GM04504 (cell line): Measurements from ENCODE around the gene PRKCE.

ENCODE experiments used
- DNase-seq: peaks from one replicate; pipeline ENCODE4 v3.0.0-alpha.2; 2012; ENCODE audit warnings: low read depth

The PRKCE gene

GRCh38 chr2:45964223-45964841 is 312.9 kb downstream of the PRKCE start:
- DNase-seq, result peak; percentile 91

DNA sequence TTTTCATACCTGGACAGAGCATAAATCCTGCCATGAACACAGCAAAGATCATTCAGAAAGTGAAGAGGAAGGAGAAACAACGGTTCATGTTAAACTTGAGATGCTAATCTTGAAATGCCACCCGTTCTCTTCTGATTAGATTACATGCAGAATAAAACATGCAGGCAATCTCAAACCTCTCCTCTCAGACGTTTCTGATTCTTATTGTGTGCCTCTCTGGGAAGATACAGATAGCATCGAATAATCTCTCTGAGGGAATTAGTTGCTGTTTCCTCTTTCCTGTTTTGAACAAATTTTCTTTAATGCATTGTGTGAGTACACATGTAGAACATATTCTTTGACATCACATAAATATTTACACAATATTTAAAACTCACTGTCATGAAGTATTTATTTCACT is 313.4 kb downstream of the PRKCE start:
- no peak for DNase-seq

GRCh38 chr2:45965871-45966498 is 314.5 kb downstream of the PRKCE start:
- no peak for DNase-seq

- DNase-seq, result no peak
These were observed 317.6 kb downstream of the PRKCE start for GRCh38 chr2:45968946-45969584.

DNA sequence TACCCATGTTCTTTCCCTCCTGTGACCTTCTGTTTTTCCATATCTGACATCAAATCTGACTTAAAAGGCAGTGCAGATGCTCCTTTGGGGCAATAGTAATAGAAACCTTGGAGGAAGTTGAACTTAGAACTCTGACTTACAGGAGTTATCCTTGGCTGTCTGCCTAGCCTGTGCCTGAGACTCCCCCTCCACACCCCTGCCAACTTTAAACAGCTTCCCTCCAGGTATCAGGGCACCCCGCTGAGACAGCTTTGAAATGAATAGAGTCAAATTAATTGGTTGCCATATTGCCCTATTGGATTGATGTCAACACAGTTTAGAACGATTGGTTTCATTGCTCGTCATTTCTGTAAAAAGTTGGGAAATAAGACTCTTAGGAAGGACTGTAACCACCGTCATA is 322.0 kb downstream of the PRKCE start:
- DNase-seq, result no peak

GRCh38 chr2:45974056-45974455 is 322.6 kb downstream of the PRKCE start:
- no peak for DNase-seq

DNA sequence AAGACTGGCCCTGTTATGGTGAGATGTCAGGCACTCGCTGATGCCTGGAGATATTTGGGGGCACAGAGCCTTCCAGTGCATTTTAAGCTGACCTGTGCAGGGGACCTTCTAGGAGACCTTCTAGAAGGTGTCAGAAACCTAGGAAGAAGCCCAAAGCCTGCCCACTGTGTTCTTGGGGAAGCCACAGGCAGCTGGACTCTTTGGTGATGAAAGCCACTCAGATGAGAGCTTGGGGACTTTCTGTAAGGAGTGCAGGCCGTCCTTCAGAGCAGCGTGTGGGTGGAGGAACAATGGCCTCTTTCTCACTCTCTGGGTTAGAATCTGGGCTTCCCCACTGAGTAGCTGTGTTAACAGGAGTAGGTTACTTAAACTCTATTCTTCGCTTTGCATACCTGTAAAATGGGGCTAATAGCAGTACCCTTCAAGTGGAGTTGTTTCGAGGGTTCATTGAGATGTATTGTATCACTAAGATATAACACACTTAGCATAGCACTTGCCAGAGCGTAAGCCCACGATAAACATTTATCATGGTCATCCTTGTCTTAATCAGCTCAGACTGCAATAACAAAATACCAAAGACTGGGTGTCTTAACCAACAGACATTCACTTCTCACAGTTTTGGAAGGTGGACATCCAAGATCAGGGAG is 323.4 kb downstream of the PRKCE start:
- DNase-seq, result no peak

GRCh38 chr2:45975752-45976517 is 324.5 kb downstream of the PRKCE start:
- no peak for DNase-seq

- DNase-seq, result no peak
These were observed 326.9 kb downstream of the PRKCE start for GRCh38 chr2:45978302-45978859.

GRCh38 chr2:45979065-45979464 is 327.6 kb downstream of the PRKCE start:
- no peak for DNase-seq

- DNase-seq, result no peak
These were observed 328.8 kb downstream of the PRKCE start for GRCh38 chr2:45980161-45980865.

DNA sequence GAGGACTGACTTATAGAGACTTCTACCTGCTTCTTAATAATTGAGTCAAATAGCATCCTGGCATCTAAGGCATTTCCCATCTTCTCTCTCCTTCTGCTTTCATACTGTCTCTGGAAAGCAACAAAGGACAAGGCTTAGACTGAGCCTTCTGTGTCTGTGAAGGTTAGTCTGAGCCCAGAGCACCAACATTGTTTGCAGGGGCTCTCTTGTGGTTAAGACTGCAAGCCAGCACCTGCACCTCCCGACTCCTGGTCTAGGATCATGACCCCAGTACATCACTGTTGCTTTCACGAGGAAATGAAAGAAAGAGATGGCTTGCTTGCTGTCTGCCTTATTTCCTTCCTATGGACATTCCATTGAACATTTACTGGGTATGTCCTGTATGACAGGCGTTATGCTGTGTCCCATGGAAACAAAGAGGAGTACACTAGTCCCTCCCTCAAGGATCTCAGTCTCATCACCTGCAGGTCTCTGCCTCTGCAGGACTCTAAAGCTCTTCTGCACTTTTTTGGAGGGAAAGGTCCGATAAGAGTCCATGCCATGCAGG is 330.0 kb downstream of the PRKCE start:
- no peak for DNase-seq

DNA sequence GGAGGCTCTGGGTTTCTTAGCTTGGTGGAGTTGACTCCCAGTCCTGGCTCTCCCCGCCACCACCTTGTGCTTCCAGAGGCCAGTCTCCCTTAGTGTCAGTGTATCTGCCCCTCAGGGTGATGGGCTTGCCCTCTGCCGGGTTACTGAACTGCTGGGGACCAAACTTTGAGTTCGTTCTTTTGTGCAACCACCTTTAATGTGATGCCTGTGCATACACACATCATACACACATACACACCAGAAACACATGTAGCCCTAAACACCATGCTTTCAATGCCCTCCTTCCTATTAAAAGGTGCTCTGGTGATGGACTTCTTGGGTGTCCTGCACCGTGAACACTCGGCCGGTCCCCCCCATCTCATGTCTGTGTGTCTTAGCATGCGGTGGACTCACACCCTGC is 330.6 kb downstream of the PRKCE start:
- no peak for DNase-seq

DNA sequence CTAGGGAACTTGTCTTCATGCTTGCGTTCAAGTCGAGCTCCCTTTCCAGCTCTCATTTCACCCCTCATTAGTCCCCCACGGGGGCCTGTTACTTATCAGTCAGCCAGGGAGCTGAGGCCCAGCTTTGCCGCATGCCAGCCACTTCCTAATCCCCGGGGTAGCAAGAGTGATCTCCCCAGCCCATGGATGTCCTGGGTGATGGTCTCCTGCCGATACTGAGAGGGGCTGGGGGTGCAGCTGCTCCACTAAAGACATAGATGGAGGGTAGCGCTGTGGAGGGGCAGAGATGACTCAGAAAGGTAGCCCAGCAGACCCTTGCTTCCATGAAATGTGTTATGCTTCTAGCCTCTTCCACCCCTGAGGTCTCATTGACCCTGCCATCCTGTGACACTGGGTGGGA is 331.7 kb downstream of the PRKCE start:
- no peak for DNase-seq

- DNase-seq, result no peak
These were observed 332.9 kb downstream of the PRKCE start for GRCh38 chr2:45984366-45984765.

- no peak for DNase-seq
These were observed 333.5 kb downstream of the PRKCE start for GRCh38 chr2:45984896-45985473.

DNA sequence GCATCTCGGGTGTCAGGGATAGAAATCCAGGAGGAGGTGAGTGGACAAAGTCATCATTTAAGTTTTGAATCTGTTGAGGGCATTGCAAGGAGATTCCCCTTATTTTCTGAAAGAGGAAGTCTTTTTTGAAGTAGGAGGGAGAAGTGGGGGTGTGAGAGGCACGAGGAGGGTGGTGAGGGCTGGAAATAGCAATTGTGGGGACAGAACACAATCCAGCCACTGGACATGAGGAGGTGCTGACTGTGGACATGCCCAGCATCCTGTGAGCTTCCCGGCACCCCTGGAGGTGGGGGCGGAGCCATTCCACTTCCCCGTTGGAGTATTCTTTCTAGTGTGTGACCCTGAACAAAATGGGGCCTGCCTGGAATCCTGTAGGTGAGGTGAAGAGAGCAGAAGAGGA is 335.0 kb downstream of the PRKCE start:
- DNase-seq, result no peak

DNA sequence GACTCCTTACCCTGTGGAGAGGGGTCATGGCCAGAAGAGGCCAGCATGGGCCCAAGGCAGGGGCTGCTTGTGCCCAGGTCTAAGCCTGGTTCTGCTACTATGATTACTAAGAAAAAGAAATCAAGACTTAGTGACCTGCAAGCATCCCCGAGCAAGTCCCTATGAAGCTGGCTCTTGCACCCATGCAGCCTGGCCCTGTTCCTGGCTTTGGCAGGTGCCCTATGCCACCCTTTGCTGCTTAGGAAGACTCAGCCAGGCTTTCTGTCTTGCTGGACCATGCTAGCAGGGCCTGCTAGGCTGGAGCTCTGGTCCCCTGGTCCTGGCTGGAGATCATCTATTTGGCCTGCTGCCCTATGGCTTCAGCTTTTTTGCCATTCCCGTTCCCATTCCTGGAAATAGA is 336.4 kb downstream of the PRKCE start:
- DNase-seq, result no peak

- no peak for DNase-seq
These were observed 337.4 kb downstream of the PRKCE start for GRCh38 chr2:45988879-45989278.

DNA sequence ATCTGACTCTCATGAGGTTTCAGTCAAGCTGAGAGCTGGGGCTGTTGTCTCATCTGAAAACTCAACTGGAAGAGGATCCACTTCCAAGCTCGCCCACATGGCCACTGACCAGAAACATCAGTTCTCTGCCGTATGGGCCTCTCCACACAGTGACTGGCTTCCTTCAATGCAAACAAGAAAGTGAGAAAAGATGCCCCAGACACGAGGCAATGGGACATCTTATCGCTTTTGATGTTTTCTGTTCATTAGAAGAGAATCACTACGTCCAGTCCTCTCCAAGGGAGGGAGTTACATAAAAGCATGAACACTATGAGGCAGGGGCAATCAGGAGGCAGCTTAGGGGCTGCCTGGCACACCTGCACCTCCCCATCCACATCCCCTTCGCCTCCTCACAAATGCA is 338.7 kb downstream of the PRKCE start:
- no peak for DNase-seq
